H1 (cell line): Measurements from ENCODE around the gene MED28. TPM values are rescaled to one million over a fixed set of nuclear protein-coding genes. Genes with fewer than 3 reads are reported as not detected.

Source experiments
- BCL11A ChIP-seq, 2 experiments: IDR thresholded peaks; one replicate each; pipeline ENCODE4 v1.6.1; 2011; ENCODE audit warnings: low read depth in 2 of 2, low read length in 2 of 2, mild to moderate bottlenecking in 2 of 2
- CHD1 ChIP-seq: IDR thresholded peaks from 2 replicates; pipeline ENCODE4 v1.6.1; 2012; ENCODE audit warnings: low read depth, low read length, improper control_type of control experiment
- CTCF ChIP-seq, 3 experiments: IDR thresholded peaks; 1 replicate in 2 of 3; 2 replicates in 1 of 3; pipeline versions ENCODE4 v1.5.1 to v1.6.1; 2011; ENCODE audit warnings: low read length in 3 of 3, mild to moderate bottlenecking in 3 of 3, inconsistent platforms in 2 of 3, low read depth in 1 of 3, moderate library complexity in 1 of 3; ENCODE audit not compliant: insufficient read depth in 1 of 3; ENCODE audit errors: control extremely low read depth in 1 of 3
- E2F6 ChIP-seq: IDR thresholded peaks from 2 replicates; pipeline ENCODE4 v1.6.1; 2012; ENCODE audit warnings: inconsistent platforms
- HDAC2 ChIP-seq, 2 experiments: fragments of 300-600 bp in 1 of 2; sonication (generic) in 1 of 2; IDR thresholded peaks; 2 replicates each; pipeline ENCODE4 v1.6.1; 2011 to 2012; ENCODE audit warnings: low read depth in 2 of 2, low read length in 2 of 2, mild to moderate bottlenecking in 2 of 2, moderate library complexity in 2 of 2, borderline replicate concordance in 1 of 2, inconsistent platforms in 1 of 2
- HDAC6 ChIP-seq: IDR thresholded peaks from one replicate; pipeline ENCODE4 v1.7.1; 2012; ENCODE audit warnings: low read depth, mild to moderate bottlenecking, inconsistent platforms, low read length, moderate library complexity
- JUN ChIP-seq: IDR thresholded peaks from 2 replicates; pipeline ENCODE4 v1.6.1; 2011; ENCODE audit warnings: low read depth, mild to moderate bottlenecking, improper control_type of control experiment, low read length
- KDM1A ChIP-seq: fragments of 200-600, 300-600 bp; sonication (generic); IDR thresholded peaks from 2 replicates; pipeline ENCODE4 v1.7.1; 2016; ENCODE audit warnings: mild to moderate bottlenecking, low read length, borderline replicate concordance
- KDM4A ChIP-seq: IDR thresholded peaks from one replicate; pipeline ENCODE4 v1.7.1; 2012; ENCODE audit warnings: low read depth, mild to moderate bottlenecking, moderate library complexity, low read length, inconsistent platforms; ENCODE audit not compliant: severe bottlenecking
- MAX ChIP-seq: IDR thresholded peaks from 2 replicates; pipeline ENCODE4 v1.6.1; 2012; ENCODE audit warnings: inconsistent platforms
- RFX5 ChIP-seq: IDR thresholded peaks from 2 replicates; pipeline ENCODE4 v1.6.1; 2011; ENCODE audit warnings: low read depth, low read length, improper control_type of control experiment, borderline replicate concordance
- SIRT6 ChIP-seq: IDR thresholded peaks from one replicate; pipeline ENCODE4 v1.7.1; 2012; ENCODE audit warnings: low read length, inconsistent platforms
- SIX5 ChIP-seq: IDR thresholded peaks from 2 replicates; pipeline ENCODE4 v1.6.1; 2011; ENCODE audit warnings: mild to moderate bottlenecking, low read depth, low read length
- YY1 ChIP-seq: IDR thresholded peaks from 2 replicates; pipeline ENCODE4 v1.6.1; 2011; ENCODE audit warnings: low read depth, mild to moderate bottlenecking, low read length
- polyA plus RNA-seq, 7 experiments: library from polyadenylated mRNA; depleted of rRNA in 3 of 7; stranded (reverse) in 5 of 7; unstranded in 2 of 7; fragments of >200 nt in 5 of 7; fragments of 200-250 nt in 2 of 7; gene quantifications; 1 replicate in 5 of 7; 2 replicates in 1 of 7; 4 replicates in 1 of 7; pipeline versions ENCODE4 v1.2.1 to v1.2.3, GENCODE V29; 2011 to 2013; ENCODE audit warnings: missing spikeins in 2 of 7, mixed read lengths in 2 of 7
- total RNA-seq: library from RNA; stranded (reverse); fragmentation: NEBNext Ultra II Directional; extraction: Animal tissue kit (Norgen Biotek cat#: 25700); gene quantifications from 2 replicates; pipeline ENCODE4 v1.2.1, GENCODE V29; 2021

MED28 gene
- total and polyA plus RNA-seq, 2 of the 8 experiments (the other 6 are each of a cell fraction or from before 2014, with no cell fraction given), result 24.0 to 87.1 TPM

GRCh38 chr4:17576932-17577664 lies 37.3 kb upstream of the MED28 start, which contains the start of gene LAP3 (continued):
- peak; percentile 99 for TF ChIP-seq MAX
- TF ChIP-seq SIRT6, result no peak
- TF ChIP-seq HDAC2 (IDR thresholded peaks at IDR 0.05; ENCODE audit: borderline replicate concordance in 1 of 2, low read depth in 2 of 2, low read length in 2 of 2), result no peak
- TF ChIP-seq RFX5, result peak; percentile 7; the same call in 1 of the 2 replicates
- TF ChIP-seq YY1, result 0 out of 2 replicates have a peak, but pooled peaks have one; percentile 11
- TF ChIP-seq CTCF (IDR thresholded peaks at IDR 0.05; ENCODE audit: control extremely low read depth in 1 of 3, insufficient read depth in 1 of 3, low read depth in 1 of 3, low read length in 3 of 3), result 0 out of 4 replicates have a peak, but pooled peaks of 1 of the 3 experiments have one; percentile 12
- no peak for TF ChIP-seq BCL11A (IDR thresholded peaks at IDR 0.05; ENCODE audit: low read depth in 2 of 2, low read length in 2 of 2)
- peak; percentile 97 for TF ChIP-seq E2F6
- no peak for TF ChIP-seq KDM1A
- TF ChIP-seq KDM4A, result peak; percentile 33
- TF ChIP-seq HDAC6, result no peak
- TF ChIP-seq SIX5, result no peak
- TF ChIP-seq JUN, result no peak
- TF ChIP-seq CHD1, result no peak
